NCI-H460 (cell line): Measurements from ENCODE around the gene UPK1A. TPM values are rescaled to one million over a fixed set of nuclear protein-coding genes. Genes with fewer than 3 reads are reported as not detected.

Source experiments
- total RNA-seq: library from RNA; depleted of rRNA; stranded (reverse); fragments of >200 nt; shearing (Covaris generic); gene quantifications from 2 replicates; pipeline ENCODE4 v1.2.3, GENCODE V29; 2014; rRNA removed

UPK1A gene
- total RNA-seq, 1 experiment from 2014 or later = 0.25 TPM

Other genes starting within 250 kb of the UPK1A start
- gene FFAR2, start 218.3 kb upstream of the UPK1A start, total RNA-seq = not detected in 2 replicates
- not detected in 2 replicates for gene KRTDAP, start 176.1 kb upstream of the UPK1A start, total RNA-seq
- gene DMKN, start 152.9 kb upstream of the UPK1A start, total RNA-seq = 0.40 TPM in 1 of 2 replicates, not detected in the other
- gene SBSN, start 138.2 kb upstream of the UPK1A start, total RNA-seq = not detected in 2 replicates
- gene GAPDHS, start 133.1 kb upstream of the UPK1A start, total RNA-seq = not detected in 2 replicates
- 231 and 277 TPM in 2 replicates for gene TMEM147, start 120.9 kb upstream of the UPK1A start, total RNA-seq
- not detected in 2 replicates for gene ATP4A, start 102.9 kb upstream of the UPK1A start, total RNA-seq
- gene PMIS2, start 80.3 kb upstream of the UPK1A start, total RNA-seq = not detected in 2 replicates
- 8.6 and 9.9 TPM in 2 replicates for gene HAUS5, start 53.8 kb upstream of the UPK1A start, total RNA-seq
- 72.5 and 80.0 TPM in 2 replicates for gene RBM42, start 37.5 kb upstream of the UPK1A start, total RNA-seq
- 0.30 TPM in 1 of 2 replicates, not detected in the other for gene ETV2, start 24.8 kb upstream of the UPK1A start, total RNA-seq
- 297 and 343 TPM in 2 replicates for gene COX6B1, start 18.2 kb upstream of the UPK1A start, total RNA-seq
- not detected in 2 replicates for gene ZBTB32, start 38.0 kb downstream of the UPK1A start, total RNA-seq
- 7.7 and 9.4 TPM in 2 replicates for gene KMT2B, start 51.5 kb downstream of the UPK1A start, total RNA-seq
- 0.49 and 1.6 TPM in 2 replicates for gene IGFLR1, start 75.9 kb downstream of the UPK1A start, total RNA-seq
- gene U2AF1L4, start 78.9 kb downstream of the UPK1A start, total RNA-seq = 21.0 and 21.8 TPM in 2 replicates
- gene PSENEN, start 79.1 kb downstream of the UPK1A start, total RNA-seq = 63.8 and 70.6 TPM in 2 replicates
- 7.0 and 8.4 TPM in 2 replicates for gene LIN37, start 82.1 kb downstream of the UPK1A start, total RNA-seq
- gene HSPB6, start 90.5 kb downstream of the UPK1A start, total RNA-seq = 3.7 and 6.7 TPM in 2 replicates
- gene PROSER3, start 91.7 kb downstream of the UPK1A start, total RNA-seq = 7.4 and 8.0 TPM in 2 replicates
- gene ARHGAP33, start 109.0 kb downstream of the UPK1A start, total RNA-seq = 3.1 and 3.5 TPM in 2 replicates
- gene PRODH2, start 146.3 kb downstream of the UPK1A start, total RNA-seq = not detected in 2 replicates
- gene NPHS1, start 186.0 kb downstream of the UPK1A start, total RNA-seq = not detected in 2 replicates
- gene KIRREL2, start 190.4 kb downstream of the UPK1A start, total RNA-seq = 0.12 and 0.32 TPM in 2 replicates
- 12.2 and 19.5 TPM in 2 replicates for gene APLP1, start 202.1 kb downstream of the UPK1A start, total RNA-seq
- 4.3 and 5.1 TPM in 2 replicates for gene NFKBID, start 234.0 kb downstream of the UPK1A start, total RNA-seq
- gene HCST, start 236.0 kb downstream of the UPK1A start, total RNA-seq = not detected in 2 replicates
- 0.64 TPM in 1 of 2 replicates, not detected in the other for gene TYROBP, start 241.8 kb downstream of the UPK1A start, total RNA-seq